HG02885 (cell line): Measurements from ENCODE around the gene TOP2B.

Experiments used
- ATAC-seq: cut with Tn5 transposase; IDR thresholded peaks from one replicate; pipeline ENCODE4 v1.9.1; 2021; ENCODE audit warnings: mild to moderate bottlenecking; ENCODE audit not compliant: unreplicated experiment, poor library complexity

Gene TOP2B

GRCh38 chr3:25664812-25665314 lies at the start of gene TOP2B:
Gene TOP2B (minus strand): TSS chr3:25664907. CDS start chr3:25664297, 610 bp downstream.
- ATAC-seq = peak; percentile 84

- ATAC-seq = no peak
These were observed 48.8 kb upstream of the TOP2B start for GRCh38 chr3:25713341-25713985.

GRCh38 chr3:25711090-25711489 lies 46.4 kb upstream of the TOP2B start:
- no peak for ATAC-seq

- ATAC-seq = no peak
These were observed 43.3 kb upstream of the TOP2B start for GRCh38 chr3:25708036-25708435.

DNA sequence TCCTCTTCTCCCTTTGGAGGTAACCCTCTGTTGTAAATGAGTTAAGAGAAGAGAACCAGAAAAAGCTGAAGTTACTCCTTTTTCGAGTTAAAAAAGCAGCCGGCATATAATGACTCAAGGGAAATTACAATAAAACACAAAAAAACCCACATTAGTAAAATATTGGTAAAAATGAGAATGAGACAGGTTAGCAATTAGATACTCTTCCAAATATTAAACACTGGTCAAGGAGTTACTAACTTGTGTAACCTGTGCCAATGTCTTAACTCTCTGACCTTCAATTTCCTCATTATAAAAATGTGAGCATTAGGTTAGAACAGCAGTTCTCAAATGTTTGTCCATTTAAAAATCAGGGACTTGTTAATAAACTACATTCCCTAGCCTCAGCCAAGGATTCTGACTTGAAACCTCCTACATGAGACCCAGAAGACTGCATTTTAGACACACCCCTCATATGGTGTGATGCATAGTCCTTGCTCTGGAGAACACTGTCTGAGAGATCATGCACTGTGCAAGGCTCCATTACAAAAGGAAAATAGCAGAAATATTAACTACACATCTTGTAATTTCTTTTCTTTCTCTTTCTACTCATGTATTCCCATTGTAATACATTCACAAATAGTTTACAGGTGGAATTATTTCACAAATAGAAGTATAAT lies 42.7 kb upstream of the TOP2B start:
- ATAC-seq = no peak

DNA sequence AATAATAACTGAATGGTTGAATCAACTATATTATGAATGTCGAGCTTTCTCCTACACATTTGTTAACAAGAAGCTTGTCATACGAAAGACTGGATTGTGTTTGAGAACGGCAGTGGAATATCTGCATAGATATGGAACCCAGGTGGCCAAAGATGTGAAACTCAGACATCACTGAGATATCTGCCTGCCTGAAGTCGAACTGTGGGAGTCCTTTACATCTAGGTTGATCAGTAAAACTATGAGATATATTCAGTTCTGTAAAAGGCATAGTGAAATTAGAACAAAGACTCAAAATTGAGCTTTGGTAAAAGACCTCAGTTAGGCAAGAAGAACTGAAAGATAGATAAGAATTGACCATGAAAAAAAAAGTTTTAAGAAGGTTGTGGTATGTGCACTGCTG lies 41.5 kb upstream of the TOP2B start:
- ATAC-seq = no peak

DNA sequence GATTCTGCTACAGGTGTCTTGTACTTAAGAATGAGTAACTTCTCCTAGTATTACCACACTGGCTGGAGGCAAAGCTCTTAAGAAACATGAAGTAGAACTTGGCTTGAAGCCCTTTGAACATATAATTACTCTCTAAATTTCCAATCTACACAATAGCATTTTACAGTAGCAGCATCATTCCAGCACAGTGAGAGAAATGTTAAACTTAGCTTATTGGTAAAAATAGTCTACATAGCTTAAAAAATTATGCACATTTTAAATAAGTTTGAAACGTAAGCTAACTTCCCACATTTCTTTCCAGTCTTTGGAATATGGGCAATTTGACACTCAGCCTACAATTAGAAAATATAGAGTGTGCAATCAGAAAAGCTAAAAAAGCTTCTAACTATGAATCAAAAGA lies 32.8 kb upstream of the TOP2B start:
- no peak for ATAC-seq

- ATAC-seq = no peak
These were observed 31.2 kb upstream of the TOP2B start for GRCh38 chr3:25695731-25696420.

DNA sequence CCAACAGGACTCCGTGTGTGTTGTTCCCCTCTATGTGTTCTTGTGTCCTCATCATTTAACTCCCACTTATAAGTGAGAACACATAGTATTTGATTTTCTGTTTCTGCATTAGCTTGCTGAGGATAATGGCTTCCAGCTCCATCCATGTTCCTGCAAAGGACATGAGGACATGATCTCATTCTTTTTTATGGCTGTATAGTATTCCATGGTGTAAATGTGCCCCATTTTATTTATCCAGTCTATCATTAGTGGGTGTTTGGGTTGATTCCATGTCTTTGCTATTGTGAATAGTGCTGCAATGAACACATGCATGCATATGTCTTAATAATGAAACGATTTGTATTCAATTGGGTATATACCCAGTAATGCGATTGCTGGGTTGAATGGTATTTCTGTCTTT lies 28.5 kb upstream of the TOP2B start:
- no peak for ATAC-seq

DNA sequence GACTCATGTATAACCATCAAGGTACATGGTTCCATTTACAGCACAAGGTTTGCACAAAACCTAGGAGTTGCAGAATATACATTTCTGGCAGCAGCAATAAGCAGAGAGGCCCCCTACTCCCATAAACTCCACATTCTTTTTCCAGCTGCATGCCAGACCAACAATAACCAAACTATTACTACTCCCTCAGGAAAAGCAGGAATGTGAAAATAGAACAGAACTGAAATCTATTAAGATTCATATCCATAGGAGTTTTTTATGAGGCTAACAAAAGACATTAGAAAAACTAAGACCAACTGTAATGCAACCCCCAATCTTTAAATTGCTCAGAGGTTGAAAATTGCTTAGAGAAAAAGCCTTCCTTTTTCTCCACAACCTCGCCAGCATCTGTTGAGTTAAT lies 27.6 kb upstream of the TOP2B start:
- no peak for ATAC-seq

GRCh38 chr3:25690768-25691533 lies 26.2 kb upstream of the TOP2B start:
- ATAC-seq = no peak

DNA sequence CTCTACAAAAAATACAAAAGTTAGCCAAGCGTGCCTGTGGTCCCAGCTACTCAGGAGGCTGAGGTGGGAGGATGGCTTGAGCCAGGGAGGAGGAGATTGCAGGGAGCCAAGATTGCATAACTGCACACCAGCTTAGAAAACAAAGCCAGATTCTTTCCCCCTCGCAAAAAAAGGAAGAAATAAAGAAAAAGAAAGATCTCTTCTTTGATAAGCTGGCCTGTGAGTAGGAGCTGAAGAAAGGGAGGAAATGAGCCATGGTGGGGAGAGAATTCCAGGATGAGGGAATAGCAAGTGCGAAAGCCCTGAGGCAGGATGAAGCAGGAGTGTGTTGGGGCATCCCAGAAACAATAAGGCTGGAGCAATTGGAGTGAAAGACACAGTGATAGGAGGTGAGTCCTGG lies 24.5 kb upstream of the TOP2B start:
- no peak for ATAC-seq

GRCh38 chr3:25687742-25688141 lies 23.0 kb upstream of the TOP2B start:
- ATAC-seq = no peak

- ATAC-seq = no peak
These were observed 22.1 kb upstream of the TOP2B start for GRCh38 chr3:25686766-25687165.

DNA sequence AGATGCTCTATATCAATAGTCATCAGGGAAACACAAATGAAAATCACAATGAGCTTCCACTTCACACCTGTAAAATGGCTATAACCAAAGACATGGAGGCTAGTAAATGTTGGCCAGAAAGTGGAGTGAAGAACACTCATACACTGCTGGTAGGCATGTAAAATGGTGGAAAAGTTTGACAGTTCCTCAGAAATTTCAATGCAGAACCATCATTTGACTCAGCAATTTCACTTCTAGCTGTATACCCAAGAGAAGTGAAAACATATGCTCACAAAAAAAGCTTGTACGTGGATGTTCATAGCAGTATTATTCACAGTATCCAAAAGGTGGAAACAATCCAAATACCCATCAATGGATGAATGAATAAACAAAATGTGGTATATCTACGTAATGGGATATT lies 19.2 kb upstream of the TOP2B start:
- ATAC-seq = no peak

GRCh38 chr3:25683410-25683809 lies 18.7 kb upstream of the TOP2B start:
- ATAC-seq = no peak

DNA sequence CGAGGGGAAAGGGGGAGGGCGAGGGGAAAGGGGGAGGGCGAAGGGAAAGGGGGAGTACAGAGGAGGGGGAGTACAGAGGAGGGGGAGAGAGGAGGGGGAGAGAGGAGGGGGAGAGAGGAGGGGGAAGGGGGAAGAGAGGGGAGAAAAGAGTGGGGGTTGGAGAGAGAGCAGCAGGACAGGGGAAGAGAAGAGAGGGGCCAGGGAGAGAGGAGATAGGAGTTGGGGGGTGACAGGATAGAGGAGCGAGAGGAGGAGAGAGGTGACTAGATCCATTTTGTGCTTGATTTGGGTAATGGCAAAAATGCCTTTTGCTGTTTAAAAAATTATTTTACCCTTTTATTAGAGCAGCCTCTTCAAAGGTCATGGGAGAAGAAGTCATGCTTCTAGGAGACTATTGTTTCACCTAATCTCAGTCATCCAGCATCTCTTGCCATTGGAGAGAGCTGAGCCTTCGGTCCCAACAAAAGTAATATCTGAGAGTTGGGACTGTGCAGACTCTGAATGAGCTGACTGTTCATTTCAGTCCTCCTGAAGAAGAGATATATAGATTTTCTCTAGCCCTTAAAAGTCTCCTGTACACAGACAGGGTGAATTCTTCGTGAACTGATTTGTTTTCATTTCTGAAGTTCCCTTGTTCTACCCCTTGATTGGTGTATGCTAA lies 15.1 kb upstream of the TOP2B start:
- ATAC-seq = no peak

- ATAC-seq = no peak
These were observed 14.5 kb upstream of the TOP2B start for GRCh38 chr3:25679166-25679565.

DNA sequence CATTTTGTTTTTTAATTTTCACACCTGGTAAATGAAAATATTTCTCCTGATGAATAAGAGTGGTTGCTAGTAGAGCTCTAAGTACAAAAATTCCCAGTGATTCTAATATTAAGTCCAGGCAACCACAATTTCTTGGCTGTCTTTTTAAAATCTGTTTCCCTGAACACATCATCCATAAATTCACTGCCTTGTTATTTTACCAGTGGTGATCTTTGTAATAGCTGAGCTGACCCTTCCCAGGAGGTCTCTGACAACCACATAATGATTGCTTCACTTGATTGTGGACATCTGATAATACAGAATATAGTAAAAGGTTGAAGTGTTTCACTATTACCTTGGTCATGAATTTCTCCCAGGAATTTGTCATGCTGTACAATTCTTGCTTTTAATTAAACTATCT lies 13.9 kb upstream of the TOP2B start:
- no peak for ATAC-seq

DNA sequence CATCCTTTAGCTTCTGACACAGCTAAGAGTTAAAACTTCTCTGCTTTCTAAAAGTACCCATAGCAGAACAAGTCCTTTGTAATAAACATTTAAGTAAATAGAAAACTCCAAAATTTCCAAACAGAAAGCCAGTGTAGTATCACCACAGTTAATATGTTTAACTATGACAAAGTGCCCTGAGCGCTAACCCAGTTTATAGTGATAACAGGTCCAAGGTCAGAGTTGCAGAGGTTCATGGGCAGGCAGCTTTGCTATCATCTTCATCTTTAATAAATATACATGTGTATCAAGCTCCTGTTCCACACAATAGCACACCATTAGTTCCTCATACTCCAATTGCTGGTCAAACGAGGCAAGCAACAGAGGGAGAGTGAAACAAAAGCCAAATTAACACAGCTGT lies 12.4 kb upstream of the TOP2B start:
- no peak for ATAC-seq
